HUES48 (cell line): ENCODE results near the gene HS6ST3.

ENCODE experiments used
- H3K27ac ChIP-seq: one replicate; pipeline ENCODE4 v1.7.0; 2013; ENCODE audit warnings: low read depth, low read length, inconsistent platforms
- H3K27me3 ChIP-seq: 2 replicates; pipeline ENCODE4 v1.6.1; 2013; ENCODE audit warnings: mild to moderate bottlenecking, low read length; ENCODE audit not compliant: control insufficient read depth, insufficient read depth
- H3K36me3 ChIP-seq: 2 replicates; pipeline ENCODE4 v1.6.1; 2013; ENCODE audit warnings: low read length; ENCODE audit not compliant: control insufficient read depth, insufficient read depth
- H3K4me1 ChIP-seq: 2 replicates; pipeline ENCODE4 v1.6.1; 2013; ENCODE audit warnings: mild to moderate bottlenecking, low read length; ENCODE audit not compliant: control insufficient read depth, insufficient read depth
- H3K4me3 ChIP-seq: 2 replicates; pipeline ENCODE4 v1.5.1; 2013; ENCODE audit warnings: mild to moderate bottlenecking, low read depth, low read length
- H3K9ac ChIP-seq: 2 replicates; pipeline ENCODE4 v1.6.1; 2013; ENCODE audit warnings: mild to moderate bottlenecking, low read depth, low read length, moderate library complexity
- H3K9me3 ChIP-seq: 2 replicates; pipeline ENCODE4 v1.6.1; 2013; ENCODE audit warnings: low read length; ENCODE audit not compliant: control insufficient read depth, insufficient read depth

HS6ST3 gene

GRCh38 chr13:96161141-96161540 is 71.2 kb downstream of the HS6ST3 start:
- Histone ChIP-seq H3K4me1 (no peaks in the 10 kb centered on the region), H3K9me3 (no peaks in the 10 kb centered on the region), H3K9ac (no peak overlapping the region), H3K36me3 (no peaks in the 10 kb centered on the region), H3K27me3 (no peaks in the 10 kb centered on the region), H3K4me3 (no peak overlapping the region), H3K27ac (no peak overlapping the region)

- H3K27me3 ChIP-seq, result no peaks in the 10 kb centered on the region
- H3K27ac ChIP-seq, result no peak overlapping the region
- H3K9ac ChIP-seq, result no peak overlapping the region
- H3K4me3 ChIP-seq, result no peak overlapping the region
- H3K36me3 ChIP-seq, result no peaks in the 10 kb centered on the region
- no peaks in the 10 kb centered on the region for H3K9me3 ChIP-seq
- H3K4me1 ChIP-seq, result no peaks in the 10 kb centered on the region
Measured at GRCh38 chr13:96165840-96166239, 75.9 kb downstream of the HS6ST3 start.

DNA sequence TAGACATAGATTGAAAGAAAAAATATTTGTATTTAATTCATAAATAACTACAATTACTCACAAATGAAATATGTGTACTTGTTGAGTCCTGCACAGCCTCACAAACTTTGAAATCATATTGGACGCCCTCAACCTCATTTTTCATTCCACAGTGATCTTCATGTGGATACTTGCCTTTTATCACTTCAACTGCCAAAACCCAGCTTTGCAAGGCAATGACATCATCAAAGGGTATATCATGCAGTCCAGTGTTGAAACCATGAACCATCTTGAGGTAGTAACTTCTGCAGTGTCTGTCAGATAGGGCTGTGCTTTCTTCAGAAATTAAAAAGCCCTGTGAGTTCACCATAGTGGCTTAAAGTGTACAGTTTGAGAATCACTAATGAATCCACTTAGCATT is 82.2 kb downstream of the HS6ST3 start:
- no peak overlapping the region for H3K27ac ChIP-seq
- no peaks in the 10 kb centered on the region for H3K9me3 ChIP-seq
- no peaks in the 10 kb centered on the region for H3K36me3 ChIP-seq
- no peaks in the 10 kb centered on the region for H3K27me3 ChIP-seq
- no peak overlapping the region for H3K4me3 ChIP-seq
- H3K9ac ChIP-seq, result no peak overlapping the region
- no peaks in the 10 kb centered on the region for H3K4me1 ChIP-seq

GRCh38 chr13:96178759-96179158 is 88.9 kb downstream of the HS6ST3 start:
- H3K27ac ChIP-seq, result no peak overlapping the region
- no peak overlapping the region for H3K9ac ChIP-seq
- no peaks in the 10 kb centered on the region for H3K9me3 ChIP-seq
- H3K4me3 ChIP-seq, result no peak overlapping the region
- no peaks in the 10 kb centered on the region for H3K36me3 ChIP-seq
- no peaks in the 10 kb centered on the region for H3K4me1 ChIP-seq
- H3K27me3 ChIP-seq, result no peaks in the 10 kb centered on the region

DNA sequence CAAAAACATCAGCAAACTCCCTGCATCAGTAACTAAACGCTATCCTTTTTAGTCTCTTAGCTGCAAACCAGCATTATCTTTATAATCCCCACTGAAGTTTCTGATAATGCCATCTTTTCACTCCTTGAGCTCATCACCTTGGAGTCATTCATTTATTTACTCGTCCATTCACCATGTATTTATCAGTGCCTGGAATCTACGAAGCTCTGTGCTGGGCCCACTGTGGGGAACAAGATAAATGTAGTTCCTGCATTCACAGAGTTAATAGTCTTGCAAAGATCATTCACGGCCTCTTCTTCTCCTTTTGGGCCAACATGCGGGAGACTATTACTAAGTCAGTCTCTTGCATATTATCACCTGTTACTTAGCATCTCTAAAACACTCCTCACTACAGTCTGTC is 89.4 kb downstream of the HS6ST3 start:
- Histone ChIP-seq H3K36me3 (no peaks in the 10 kb centered on the region), H3K27ac (no peak overlapping the region), H3K27me3 (no peaks in the 10 kb centered on the region), H3K9ac (no peak overlapping the region), H3K4me3 (no peak overlapping the region), H3K4me1 (no peaks in the 10 kb centered on the region), H3K9me3 (no peaks in the 10 kb centered on the region)

- no peaks in the 10 kb centered on the region for H3K36me3 ChIP-seq
- no peak overlapping the region for H3K27ac ChIP-seq
- no peaks in the 10 kb centered on the region for H3K9me3 ChIP-seq
- no peaks in the 10 kb centered on the region for H3K4me1 ChIP-seq
- no peaks in the 10 kb centered on the region for H3K27me3 ChIP-seq
- no peak overlapping the region for H3K9ac ChIP-seq
- H3K4me3 ChIP-seq, result no peak overlapping the region
Measured at GRCh38 chr13:96181911-96182310, 92.0 kb downstream of the HS6ST3 start.

GRCh38 chr13:96185818-96186217 is 95.9 kb downstream of the HS6ST3 start:
- no peaks in the 10 kb centered on the region for H3K27me3 ChIP-seq
- H3K27ac ChIP-seq, result no peak overlapping the region

DNA sequence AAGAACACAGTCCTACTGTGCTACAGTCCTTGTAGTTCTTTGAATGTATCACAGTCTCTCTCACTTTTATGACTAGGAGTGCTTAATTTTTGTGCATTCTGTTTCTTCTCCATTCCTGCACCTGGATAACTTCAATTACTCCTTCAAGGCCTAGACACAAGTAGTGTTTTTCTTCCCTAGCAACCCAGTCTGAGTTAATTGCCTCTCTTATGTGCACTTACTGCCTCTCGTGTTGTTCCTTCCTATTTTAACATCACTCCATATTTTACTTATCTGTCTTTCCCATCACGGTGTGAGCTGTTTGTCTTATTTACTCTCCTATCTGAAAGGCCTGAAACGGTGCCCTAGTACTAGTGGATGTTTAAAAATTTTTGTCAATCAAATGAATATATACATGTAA is 101.5 kb downstream of the HS6ST3 start:
- no peaks in the 10 kb centered on the region for H3K4me1 ChIP-seq
- H3K27me3 ChIP-seq, result no peaks in the 10 kb centered on the region
- no peak overlapping the region for H3K4me3 ChIP-seq
- H3K27ac ChIP-seq, result no peak overlapping the region
- no peak overlapping the region for H3K9ac ChIP-seq
- H3K36me3 ChIP-seq, result no peaks in the 10 kb centered on the region
- no peaks in the 10 kb centered on the region for H3K9me3 ChIP-seq

More at GRCh38 chr13:96185818-96186217, 95.9 kb downstream of the HS6ST3 start:
- no peaks in the 10 kb centered on the region for H3K9me3 ChIP-seq
- no peaks in the 10 kb centered on the region for H3K36me3 ChIP-seq
- no peaks in the 10 kb centered on the region for H3K4me1 ChIP-seq
- H3K9ac ChIP-seq, result no peak overlapping the region
- H3K4me3 ChIP-seq, result no peak overlapping the region

GRCh38 chr13:96193728-96194310 is 103.9 kb downstream of the HS6ST3 start:
- Histone ChIP-seq H3K9ac (no peak overlapping the region), H3K27ac (no peak overlapping the region), H3K4me3 (no peak overlapping the region), H3K4me1 (no peaks in the 10 kb centered on the region), H3K27me3 (no peaks in the 10 kb centered on the region), H3K36me3 (no peaks in the 10 kb centered on the region), H3K9me3 (peaks cover 5% of the 10 kb centered on the region)

DNA sequence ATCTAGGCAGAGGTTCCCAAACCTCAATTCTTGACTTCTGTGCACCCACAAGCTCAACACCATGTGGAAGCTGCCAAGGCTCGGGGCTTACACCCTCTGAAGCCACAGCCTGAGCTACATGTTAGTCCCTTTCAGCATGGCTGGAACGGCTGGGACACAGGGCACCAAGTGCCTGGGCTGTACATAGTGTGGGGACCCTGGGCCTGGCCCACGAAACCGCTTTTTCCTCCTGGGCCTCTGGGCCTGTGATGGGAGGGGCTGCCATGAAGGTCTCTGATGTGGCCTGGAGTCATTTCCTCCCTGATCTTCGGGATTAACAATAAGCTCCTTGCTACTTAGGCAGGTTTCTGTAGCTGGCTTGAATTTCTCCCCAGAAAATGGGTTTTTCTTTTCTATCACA is 108.1 kb downstream of the HS6ST3 start:
- Histone ChIP-seq H3K27me3 (no peaks in the 10 kb centered on the region), H3K9me3 (peaks cover 5% of the 10 kb centered on the region)

GRCh38 chr13:96199315-96199714 is 109.4 kb downstream of the HS6ST3 start:
- Histone ChIP-seq H3K27me3 (no peaks in the 10 kb centered on the region), H3K4me3 (no peak overlapping the region), H3K9ac (no peak overlapping the region), H3K9me3 (peaks cover 5% of the 10 kb centered on the region), H3K27ac (no peak overlapping the region), H3K36me3 (no peaks in the 10 kb centered on the region), H3K4me1 (no peaks in the 10 kb centered on the region)

More for the DNA sequence above, 108.1 kb downstream of the HS6ST3 start:
- no peaks in the 10 kb centered on the region for H3K4me1 ChIP-seq
- no peaks in the 10 kb centered on the region for H3K36me3 ChIP-seq
- no peak overlapping the region for H3K27ac ChIP-seq
- H3K9ac ChIP-seq, result no peak overlapping the region
- H3K4me3 ChIP-seq, result no peak overlapping the region

- Histone ChIP-seq H3K9ac (no peak overlapping the region), H3K27ac (no peak overlapping the region), H3K27me3 (no peaks in the 10 kb centered on the region), H3K9me3 (peaks cover 5% of the 10 kb centered on the region), H3K36me3 (no peaks in the 10 kb centered on the region), H3K4me1 (no peaks in the 10 kb centered on the region), H3K4me3 (no peak overlapping the region)
Measured at GRCh38 chr13:96200810-96201209, 110.9 kb downstream of the HS6ST3 start.
